Measurements from ENCODE around the gene ZGPAT.
"Not testable (repeated sequence)": the region's sequence is repeated elsewhere in the genome, so short reads cannot be mapped to it uniquely, and the experiment has no call there.

The ZGPAT gene, protein sequence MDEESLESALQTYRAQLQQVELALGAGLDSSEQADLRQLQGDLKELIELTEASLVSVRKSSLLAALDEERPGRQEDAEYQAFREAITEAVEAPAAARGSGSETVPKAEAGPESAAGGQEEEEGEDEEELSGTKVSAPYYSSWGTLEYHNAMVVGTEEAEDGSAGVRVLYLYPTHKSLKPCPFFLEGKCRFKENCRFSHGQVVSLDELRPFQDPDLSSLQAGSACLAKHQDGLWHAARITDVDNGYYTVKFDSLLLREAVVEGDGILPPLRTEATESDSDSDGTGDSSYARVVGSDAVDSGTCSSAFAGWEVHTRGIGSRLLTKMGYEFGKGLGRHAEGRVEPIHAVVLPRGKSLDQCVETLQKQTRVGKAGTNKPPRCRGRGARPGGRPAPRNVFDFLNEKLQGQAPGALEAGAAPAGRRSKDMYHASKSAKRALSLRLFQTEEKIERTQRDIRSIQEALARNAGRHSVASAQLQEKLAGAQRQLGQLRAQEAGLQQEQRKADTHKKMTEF

DNA sequence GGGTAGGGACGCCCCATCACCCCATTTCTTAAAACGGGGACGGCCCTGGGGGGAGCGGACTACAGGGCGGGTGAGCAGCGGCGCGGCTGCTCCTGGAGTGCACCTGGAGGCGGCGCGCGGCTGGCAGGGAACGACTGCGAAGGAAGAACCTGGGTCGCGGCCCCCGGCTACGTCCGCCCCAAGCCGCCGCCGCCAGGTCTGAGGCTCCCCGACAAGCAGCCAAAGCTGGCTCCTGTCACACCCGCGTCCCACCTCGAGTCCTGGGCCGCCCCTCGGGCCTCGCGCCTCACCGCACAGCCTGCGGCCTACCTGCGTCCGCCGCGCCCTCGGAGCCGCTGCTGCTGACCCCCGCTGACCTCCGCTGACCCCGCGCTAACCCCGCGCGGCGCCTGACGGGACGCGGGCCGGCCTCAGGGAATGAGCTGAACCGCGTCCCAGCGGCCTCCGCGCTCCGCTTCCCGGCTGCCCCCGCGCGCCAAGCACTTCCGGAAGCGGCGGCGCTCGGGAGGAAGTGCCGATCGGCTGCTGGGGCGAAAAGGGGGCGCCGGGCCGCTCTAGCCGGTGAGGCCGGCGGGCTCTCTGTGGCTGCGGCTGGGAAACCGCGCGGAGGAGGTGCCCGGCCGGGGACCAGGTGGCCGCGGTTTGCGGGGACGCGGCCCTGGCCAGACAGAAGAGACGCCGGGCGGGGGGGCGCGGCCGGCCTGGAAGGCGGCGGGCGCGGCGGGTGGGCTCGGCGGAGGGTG, at the start of gene ZGPAT, which contains the start of gene ARFRP1:
Gene ZGPAT, plus strand, starts transcription at position 482 of the 743 bp plus-strand sequence. CDS start 542 bp downstream, outside the sequence.
Gene ARFRP1, minus strand, starts transcription at position 419 of the 743 bp plus-strand sequence. CDS start 885 bp downstream, outside the sequence.
- no peak for DNase-seq (ENCODE audit: low read depth, low spot score)

DNA sequence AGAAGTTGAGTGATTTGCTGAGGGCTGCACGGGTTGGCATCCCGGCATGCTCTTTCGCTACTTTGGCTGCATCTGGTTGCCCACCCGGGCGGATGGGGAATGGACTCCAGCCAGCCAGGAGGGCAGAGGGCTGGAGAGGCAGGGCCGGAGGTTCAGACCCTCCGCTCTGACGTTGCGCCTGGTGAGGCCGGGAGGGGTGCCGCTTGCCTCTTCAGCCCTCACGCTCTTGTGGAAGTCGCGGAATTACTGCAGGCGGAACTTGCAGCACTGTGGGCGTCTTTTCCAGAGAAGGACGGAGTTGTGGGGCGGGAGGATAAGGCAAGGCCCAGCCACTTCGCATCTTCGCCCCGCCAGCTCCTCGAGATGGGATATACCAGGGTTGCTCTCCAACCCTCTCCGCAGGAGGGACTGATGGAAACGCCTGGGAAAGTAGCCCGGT, 49.1 kb upstream of the ZGPAT start:
- no peak for DNase-seq (ENCODE audit: low read depth, low spot score)

DNA sequence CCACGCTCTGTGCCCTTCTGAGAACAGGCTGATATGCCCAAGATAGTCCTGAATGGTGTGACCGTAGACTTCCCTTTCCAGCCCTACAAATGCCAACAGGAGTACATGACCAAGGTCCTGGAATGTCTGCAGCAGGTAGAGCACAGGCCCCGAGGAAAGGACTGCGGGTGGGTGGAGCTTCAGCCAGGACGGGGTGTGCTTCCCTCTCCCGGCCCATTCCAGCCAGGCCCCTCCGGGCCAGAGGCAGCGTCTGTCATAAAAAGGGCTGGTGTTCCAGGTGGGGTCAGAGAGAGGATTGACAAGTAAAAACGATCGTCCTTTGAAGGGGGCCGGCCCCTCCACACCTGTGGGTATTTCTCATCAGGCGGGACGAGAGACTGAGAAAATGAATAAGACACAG, 48.5 kb upstream of the ZGPAT start:
- DNase-seq (ENCODE audit: low read depth, low spot score): no peak

DNA sequence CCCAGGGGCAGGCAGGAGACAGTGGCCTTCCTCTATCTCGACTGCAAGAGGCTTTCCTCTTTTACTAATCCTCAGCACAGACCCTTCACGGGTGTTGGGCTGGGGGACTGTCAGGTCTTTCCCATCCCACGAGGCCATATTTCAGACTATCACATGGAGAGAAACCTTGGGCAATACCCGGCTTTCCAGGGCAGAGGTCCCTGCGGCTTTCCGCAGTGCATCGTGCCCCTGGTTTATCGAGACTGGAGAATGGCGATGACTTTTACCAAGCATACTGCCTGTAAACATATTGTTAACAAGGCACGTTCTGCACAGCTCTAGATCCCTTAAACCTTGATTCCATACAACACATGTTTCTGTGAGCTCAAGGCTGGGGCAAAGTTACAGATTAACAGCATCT, 47.7 kb upstream of the ZGPAT start:
- not testable (repeated sequence) for DNase-seq (ENCODE audit: low read depth, low spot score)

DNA sequence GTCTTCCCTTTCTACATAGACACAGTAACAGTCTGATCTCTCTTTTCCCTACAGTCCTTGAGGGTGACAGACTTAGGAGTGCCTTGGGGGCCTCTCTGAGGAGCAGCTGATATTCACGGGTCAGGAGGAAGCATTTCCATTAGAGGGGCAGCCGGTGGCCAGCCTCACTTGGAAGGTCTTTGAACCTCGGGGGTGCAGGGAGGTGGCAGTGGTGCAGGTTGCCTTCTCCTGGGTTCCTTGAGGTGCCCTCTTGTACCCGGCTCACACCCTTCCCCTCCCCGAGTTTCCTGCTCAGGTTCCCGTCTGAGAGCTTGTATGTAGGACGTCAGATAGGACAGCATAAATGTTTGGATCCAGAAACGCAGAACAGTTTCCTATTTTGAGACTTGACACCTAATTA, 47.2 kb upstream of the ZGPAT start:
- DNase-seq (ENCODE audit: low read depth, low spot score): no peak

DNA sequence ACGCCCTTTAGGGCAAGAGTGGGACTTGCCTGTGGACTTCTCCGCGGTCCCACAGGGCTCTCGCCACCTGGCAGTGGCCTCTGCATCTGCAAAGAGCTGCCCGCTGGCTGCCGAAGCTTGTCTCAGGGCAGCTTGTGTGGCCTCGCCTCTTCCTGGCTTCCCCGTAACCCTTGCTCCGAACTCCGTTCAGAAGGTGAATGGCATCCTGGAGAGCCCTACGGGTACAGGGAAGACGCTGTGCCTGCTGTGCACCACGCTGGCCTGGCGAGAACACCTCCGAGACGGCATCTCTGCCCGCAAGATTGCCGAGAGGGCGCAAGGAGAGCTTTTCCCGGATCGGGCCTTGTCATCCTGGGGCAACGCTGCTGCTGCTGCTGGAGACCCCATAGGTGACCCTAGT, 46.7 kb upstream of the ZGPAT start:
- DNase-seq (ENCODE audit: low read depth, low spot score): no peak

DNA sequence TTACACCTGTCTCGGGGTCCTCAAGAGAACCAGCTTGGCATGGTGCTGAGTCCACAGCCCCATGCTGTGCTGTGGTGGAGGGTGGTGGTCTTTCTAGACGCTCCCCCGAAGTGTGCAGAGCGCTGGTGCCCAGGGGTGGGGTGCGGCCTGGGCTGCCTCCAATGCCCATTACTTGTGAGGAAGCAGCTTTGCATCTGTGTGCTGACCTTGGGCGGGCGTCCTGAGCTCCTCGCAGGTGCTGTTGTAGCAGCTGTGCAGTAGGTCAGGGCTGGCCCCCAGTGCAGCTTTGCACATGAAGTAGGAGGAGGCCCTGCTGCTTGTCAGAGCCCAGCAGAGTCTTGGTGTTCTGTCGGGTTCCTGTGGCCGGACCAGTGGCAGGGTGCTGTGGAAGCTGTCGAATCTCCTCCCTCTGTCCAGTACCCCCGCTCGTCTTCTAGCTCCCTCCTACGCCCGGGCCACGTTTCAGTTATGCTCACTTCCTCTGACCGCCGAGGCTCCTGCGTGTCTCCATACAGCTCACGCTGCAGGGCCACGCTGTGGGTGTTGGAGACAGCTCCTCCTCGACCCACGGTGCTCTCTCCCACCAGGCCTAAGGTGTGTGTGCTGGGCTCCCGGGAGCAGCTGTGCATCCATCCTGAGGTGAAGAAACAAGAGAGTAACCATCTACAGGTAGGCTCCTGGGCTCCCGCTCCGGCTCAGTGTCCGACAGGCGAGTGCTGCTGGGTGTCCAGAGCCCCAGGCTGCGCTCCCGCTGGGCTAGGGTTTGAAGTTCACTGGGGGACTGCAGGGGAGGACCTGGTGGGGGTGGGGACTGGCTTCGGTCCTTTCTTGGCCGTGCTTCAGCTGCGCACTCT, 45.7 kb upstream of the ZGPAT start:
- DNase-seq (ENCODE audit: low read depth, low spot score): no peak

DNA sequence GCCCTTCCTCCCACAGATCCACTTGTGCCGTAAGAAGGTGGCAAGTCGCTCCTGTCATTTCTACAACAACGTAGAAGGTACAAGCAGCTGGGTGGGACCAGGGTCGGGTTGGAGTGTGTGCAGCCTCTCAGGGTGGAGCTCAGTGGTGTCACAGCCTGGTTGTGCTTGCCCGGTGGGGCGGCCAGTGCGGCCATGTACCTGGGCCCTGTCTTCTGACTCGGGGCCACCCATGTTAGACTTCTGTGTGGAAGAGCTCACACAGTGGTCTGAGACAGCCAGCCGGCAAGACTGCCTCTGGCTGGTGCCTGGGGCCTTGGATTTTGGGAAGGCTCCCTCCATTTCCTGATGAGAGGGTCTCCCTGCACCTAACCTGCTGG, 45.0 kb upstream of the ZGPAT start:
- no peak for DNase-seq (ENCODE audit: low read depth, low spot score)

DNA sequence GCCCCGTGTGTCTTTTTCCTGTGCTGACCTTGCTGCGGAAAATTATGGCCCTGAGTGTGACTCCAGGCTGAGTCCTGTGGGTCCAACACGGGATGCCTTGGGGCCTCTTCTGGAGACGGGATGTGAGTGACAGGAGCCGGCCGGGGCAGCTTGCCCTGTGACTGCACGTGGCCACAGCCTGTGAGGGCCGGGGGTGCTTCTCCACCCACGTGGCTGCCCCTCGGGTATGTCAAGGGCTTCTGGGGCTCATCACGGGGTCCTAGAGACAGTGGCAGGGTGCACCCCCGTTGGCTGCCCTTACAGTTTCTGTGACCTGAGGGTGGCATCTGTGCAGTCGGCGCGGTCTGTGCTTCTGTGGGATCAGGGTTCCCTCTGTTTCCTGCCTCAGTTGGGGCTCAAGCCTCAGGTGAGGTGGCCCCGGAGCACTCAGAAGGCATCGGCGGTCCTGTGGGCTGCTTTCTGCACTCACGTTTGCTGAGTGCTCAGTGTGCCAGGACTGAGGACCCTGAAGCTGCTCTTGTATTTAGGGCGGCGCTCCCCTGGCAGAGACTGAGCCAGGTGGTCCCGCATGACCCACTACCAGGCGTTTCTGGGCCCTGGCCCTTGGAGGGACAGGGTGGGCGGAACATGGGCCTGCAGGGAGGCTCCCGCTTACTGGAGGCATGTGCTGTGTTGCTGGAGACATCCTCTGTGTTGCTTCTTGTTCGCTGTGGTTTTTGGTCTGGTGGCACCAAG, 44.3 kb upstream of the ZGPAT start:
- no peak for DNase-seq (ENCODE audit: low read depth, low spot score)

DNA sequence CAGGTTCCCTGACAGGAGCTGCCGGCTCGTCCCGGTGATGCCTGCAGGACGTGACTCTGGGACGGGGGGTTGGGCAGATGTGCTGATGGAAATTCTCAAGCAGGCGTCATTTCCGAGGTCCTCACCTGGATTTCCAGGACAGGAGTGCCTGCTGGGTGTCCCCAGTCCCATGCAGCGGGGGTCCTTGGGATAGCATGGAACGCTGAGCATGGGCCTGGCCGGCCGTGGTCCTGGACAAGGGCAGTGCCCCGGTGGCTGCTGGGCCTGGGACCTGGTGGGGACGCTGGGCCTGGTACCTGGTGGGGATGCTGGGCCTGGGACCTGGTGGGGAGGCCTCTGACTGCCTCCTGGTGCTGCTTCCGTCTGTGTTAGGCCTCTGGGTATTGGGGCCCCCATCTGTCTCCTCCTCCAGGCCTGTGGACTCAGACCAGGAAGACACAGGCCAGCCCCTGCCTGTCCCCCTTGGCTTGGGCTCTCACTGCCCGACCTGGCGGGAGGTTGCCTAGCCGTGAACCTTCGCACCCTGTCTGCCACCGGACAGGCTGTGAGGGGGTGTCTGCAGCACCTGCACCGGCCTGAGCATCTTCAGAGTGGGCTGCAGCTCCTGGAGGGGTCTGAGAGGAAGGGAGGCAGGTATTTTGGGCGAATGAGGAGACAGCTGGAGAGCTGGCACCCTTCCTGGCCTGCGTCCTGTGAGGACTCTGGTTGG, 43.5 kb upstream of the ZGPAT start:
- DNase-seq (ENCODE audit: low read depth, low spot score): no peak

DNA sequence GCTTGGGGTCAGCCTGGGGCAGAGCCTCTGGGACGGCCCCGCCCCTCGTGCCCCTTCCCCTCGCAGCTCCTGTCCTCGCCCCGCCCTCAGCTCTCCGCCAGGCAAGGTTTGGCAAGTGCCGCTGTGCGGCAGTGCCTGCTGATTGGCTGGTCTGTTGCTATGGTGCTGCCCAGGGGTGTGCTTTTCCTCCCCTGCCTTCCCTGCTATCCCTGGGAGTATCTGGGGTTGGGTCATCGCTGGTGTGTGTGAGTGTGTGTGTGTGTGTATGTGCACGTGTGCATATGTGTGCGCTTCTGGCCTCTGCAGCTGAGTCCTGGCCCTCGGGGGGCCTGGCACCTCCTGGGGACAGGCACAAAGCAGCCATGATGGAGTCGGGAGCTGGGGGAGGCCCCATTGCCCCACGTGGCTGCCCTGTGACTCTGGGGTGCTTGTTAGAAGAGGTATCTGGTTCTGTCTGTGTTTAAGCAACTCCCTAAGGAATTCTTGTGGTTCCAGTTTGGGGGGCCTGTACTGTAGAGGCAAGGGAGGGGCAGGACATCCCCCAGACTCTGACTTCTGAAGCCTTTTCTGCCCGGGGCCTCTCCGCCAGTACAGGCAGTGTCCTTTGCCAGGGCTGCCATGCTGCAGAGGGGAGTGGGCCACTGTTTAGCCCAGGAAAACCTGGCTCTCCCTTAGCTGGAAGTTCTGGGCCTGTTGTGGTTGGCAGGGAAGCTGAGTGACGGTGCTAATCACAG, 42.8 kb upstream of the ZGPAT start:
- no peak for DNase-seq (ENCODE audit: low read depth, low spot score)

DNA sequence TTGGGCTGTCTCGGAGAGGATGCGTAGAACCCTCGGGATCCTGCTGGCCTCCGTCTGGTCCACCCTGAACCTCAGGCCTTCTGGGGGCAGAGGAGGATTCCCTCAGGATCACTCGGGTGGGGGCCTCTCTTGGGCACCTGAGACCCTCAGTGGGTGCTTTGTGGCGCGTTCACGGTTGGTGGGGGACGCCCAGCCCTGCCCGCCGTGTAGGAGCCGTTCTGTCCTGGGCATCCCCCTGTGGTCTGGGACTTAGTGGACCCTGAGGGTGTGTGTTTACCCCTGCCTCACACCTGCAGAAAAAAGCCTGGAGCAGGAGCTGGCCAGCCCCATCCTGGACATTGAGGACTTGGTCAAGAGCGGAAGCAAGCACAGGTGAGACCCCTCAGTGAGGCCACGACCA, 42.1 kb upstream of the ZGPAT start:
- DNase-seq (ENCODE audit: low read depth, low spot score): no peak

DNA sequence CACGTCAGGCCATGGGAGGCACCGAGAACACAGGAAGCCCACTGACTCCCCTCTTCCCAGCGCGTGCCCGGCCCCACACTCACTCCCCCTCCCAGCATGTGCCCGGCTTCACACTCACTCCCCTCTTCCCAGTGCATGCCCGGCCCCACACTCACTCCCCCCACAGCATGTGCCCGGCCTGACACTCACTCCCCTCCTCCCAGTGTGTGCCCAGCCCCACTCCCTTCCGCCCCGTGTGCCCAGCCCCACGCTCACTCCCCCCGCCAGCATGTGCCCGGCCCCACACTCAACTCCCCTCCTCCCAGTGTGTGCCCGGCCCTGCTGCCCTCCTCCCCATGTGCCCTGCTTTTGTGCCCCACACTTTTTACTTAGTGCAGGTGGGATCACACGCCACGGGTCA, 40.0 kb upstream of the ZGPAT start:
- no peak for DNase-seq (ENCODE audit: low read depth, low spot score)

DNA sequence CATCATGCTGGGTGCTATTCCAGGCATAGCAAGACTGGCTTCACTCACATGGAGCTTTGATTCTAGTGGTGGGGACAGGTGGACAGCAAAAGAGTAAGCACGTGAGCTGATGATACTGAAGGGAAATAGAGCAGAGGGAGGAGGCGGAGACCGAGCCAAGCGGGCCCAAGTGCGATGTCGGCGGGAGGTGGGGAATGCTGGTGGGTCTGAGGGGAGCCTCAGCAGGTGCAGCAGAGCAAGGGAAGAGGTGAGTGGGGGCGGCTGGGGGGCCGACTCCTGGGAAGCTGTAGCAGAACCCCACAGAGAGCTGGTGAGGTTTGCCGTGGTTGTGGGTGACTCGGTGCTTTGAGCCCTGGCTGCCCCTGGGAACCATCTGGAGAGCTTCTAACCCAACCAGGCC, 39.5 kb upstream of the ZGPAT start:
- DNase-seq (ENCODE audit: low read depth, low spot score): no peak

DNA sequence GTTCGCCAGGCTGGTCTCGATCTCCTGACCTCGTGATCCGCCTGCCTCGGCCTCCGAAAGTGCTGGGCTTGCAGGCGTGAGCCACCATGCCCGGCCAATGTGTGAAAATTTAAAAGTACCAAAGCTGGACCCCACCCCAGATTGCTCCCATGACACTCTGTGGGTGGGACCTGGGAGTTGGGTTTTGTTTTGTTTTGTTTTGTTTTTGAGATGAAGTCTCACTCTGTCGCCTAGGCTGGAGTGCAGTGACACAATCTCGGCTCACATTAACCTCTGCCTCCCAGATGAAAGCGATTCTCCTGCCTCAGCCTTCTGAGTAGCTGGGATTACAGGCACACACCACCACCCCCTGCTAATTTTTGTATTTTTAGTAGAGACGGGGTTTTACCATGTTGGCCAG, 36.1 kb upstream of the ZGPAT start:
- not testable (repeated sequence) for DNase-seq (ENCODE audit: low read depth, low spot score)

DNA sequence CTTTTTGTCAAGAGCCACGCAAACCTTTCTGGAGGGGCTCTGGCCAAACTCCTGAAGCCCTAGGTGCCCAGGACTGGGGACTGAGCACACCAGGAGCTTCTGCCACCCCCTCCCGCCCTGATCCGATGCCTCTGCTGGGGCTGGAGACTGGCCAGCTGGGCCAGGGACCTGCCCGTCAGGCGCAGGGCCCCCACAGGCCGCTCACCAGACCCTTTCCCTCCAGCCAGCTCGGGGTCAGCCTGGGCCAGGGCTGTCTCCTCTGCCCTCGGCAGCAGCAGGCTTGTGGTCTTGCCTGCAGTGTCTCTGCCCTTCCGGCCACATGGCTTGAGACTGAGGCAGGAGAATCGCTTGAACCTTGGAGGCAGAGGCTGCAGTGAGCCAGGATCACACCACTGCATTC, 35.2 kb upstream of the ZGPAT start:
- DNase-seq (ENCODE audit: low read depth, low spot score): no peak

DNA sequence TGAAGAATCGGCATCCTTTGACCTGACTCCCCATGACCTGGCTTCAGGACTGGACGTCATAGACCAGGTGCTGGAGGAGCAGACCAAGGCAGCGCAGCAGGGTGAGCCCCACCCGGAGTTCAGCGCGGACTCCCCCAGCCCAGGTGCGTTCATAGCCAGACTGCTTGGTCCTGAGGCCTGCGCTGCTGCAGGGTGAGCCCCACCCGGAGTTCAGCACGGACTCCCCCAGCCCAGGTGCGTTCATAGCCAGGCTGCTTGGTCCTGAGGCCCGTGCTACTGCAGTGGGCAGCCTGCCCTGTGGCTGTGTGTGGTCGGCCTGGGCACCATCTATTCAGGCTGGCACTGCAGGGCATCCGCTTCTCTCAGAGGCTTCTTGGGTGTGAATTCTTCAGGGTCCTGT, 33.9 kb upstream of the ZGPAT start:
- DNase-seq (ENCODE audit: low read depth, low spot score): no peak

DNA sequence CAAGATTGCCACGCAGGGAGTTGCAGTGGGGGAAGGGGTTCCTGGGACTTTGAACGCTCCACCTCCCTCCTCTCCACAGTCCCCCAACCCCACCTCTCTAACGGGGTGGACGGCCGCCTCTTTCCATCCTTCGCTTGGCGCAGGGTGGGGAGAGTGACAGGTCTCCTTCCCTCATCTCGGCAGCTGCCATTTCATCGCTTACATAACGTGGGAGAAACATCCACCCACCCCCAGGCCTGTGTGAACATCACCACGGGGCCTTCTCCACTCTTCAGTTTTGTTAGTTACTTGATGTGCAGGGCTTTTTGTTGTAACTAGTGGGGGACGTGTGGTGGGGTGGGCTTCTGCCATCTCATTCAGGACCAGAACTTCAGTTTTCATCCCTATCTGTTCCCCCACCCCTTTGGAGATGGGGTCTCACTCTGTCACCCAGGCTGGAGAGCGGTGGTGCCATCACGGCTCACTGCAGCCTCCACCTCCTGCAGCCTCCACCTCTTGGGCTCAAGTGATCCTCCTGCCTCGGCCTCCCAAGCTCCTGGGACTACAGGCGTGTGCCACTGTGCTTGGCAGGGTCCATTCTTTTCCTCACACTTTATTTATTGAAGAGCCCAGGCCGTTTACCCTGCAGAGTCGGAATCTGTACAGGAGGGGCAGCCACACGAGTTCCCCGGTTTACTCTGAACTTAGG, 32.0 kb upstream of the ZGPAT start:
- DNase-seq (ENCODE audit: low read depth, low spot score): no peak

DNA sequence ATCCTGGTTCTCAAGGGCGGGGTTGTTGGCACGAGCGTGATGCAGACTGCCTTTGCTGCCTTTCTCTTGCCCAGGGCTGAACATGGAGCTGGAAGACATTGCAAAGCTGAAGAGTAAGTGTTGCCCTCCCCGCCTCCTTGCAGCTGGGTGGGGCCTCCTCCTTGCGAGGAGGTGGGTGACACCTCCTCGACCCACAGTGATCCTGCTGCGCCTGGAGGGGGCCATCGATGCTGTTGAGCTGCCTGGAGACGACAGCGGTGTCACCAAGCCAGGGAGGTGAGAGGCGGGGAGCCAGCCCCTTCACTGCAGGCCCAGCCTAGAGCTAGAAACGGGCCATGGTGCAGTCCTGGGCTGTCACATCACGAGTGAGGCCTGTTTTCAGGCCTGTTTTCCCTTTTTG, 29.8 kb upstream of the ZGPAT start:
- DNase-seq (ENCODE audit: low read depth, low spot score): no peak

Measured in brain pericyte (primary cell).